Left colon (tissue), 2 donors: ENCODE measurements around the gene DRD3. TPM values are rescaled to one million over a fixed set of nuclear protein-coding genes. Genes with fewer than 3 reads are reported as not detected.
A peak's percentile ranks its signal among the peaks of the same experiment; 100 is the strongest.

Experiments
- ATAC-seq: fragments of 200-7000 bp; cut with Tn5 transposase; one replicate; pipeline ENCODE4 v1.9.1; 2020; ENCODE audit warnings: mild to moderate bottlenecking, moderate library complexity
- DNase-seq, 2 donors: peaks; one replicate each; pipeline ENCODE4 v3.0.0-alpha.2; 2020
- intact Hi-C, 2 donors: fragments of 100-400 bp; cut with DNase I in 1 of 2; cut with micrococcal nuclease in 1 of 2; formaldehyde crosslinking; loops; one replicate each; pipeline versions ENCODE4 v1.11.2 to v1.14.0; 2022; cut with DNase I, micrococcal nuclease
- long read RNA-seq: library from polyadenylated mRNA; unstranded; transcript quantifications from one replicate; pipeline ENCODE4 v2.0.0, GENCODE V29; 2021
- total RNA-seq, 2 donors: library from RNA; stranded (reverse); fragmentation: NEBNext Ultra II Directional; extraction: Animal tissue kit (Norgen Biotek cat#: 25700); gene quantifications; one replicate each; pipeline ENCODE4 v1.2.1, GENCODE V29; 2021
- donor health status: DM: no; HTN: no; CAD: no.
- donor health status: DM: yes; HTN: yes; CAD: no.

Gene DRD3
- not detected for total RNA-seq
- long read RNA-seq: 0 reads

GRCh38 chr3:114178770-114179368 lies at the start of gene DRD3:
DRD3 (minus strand) TSS chr3:114179052; CDS start chr3:114171992, 7,060 bp downstream.
- intact Hi-C loops: no loop called here
- DNase-seq (no peak), ATAC-seq (no peak)

- DNase-seq (no peak), ATAC-seq (no peak)
- intact Hi-C loops: no loop called here
These were observed 48.2 kb upstream of the DRD3 start for GRCh38 chr3:114227076-114227475.

GRCh38 chr3:114226313-114226712 lies 47.5 kb upstream of the DRD3 start:
- intact Hi-C loops: no loop called here
- no peak for ATAC-seq
- no peak for DNase-seq

- DNase-seq: no peak
- intact Hi-C loops: no loop called here
- ATAC-seq: no peak
These were observed 44.3 kb upstream of the DRD3 start for GRCh38 chr3:114223143-114223542.

GRCh38 chr3:114221881-114222264 lies 43.0 kb upstream of the DRD3 start:
- intact Hi-C loops: no loop called here
- no peak for DNase-seq
- no peak for ATAC-seq

- intact Hi-C loops: no loop called here
- DNase-seq (no peak), ATAC-seq (no peak)
These were observed 42.5 kb upstream of the DRD3 start for GRCh38 chr3:114221165-114221880.

GRCh38 chr3:114219741-114220140 lies 40.9 kb upstream of the DRD3 start:
- intact Hi-C loops: no loop called here
- no peak for DNase-seq
- no peak for ATAC-seq

GRCh38 chr3:114218578-114219185 lies 39.8 kb upstream of the DRD3 start:
- ATAC-seq: no peak
- DNase-seq: no peak
- intact Hi-C loops: no loop called here

- intact Hi-C loops: no loop called here
- ATAC-seq: no peak
- DNase-seq: no peak
These were observed 39.2 kb upstream of the DRD3 start for GRCh38 chr3:114218006-114218405.

- intact Hi-C loops: no loop called here
- DNase-seq (no peak), ATAC-seq (no peak)
These were observed 38.4 kb upstream of the DRD3 start for GRCh38 chr3:114217266-114217665.

GRCh38 chr3:114216186-114216970 lies 37.5 kb upstream of the DRD3 start:
- DNase-seq (no peak), ATAC-seq (no peak)
- intact Hi-C loops: no loop called here

GRCh38 chr3:114214542-114215341 lies 35.9 kb upstream of the DRD3 start:
- DNase-seq (no peak), ATAC-seq (peak; percentile 48)
- intact Hi-C loops: no loop called here

GRCh38 chr3:114213627-114214541 lies 35.0 kb upstream of the DRD3 start:
- DNase-seq (peak in 1 of 2 donors; percentile 28), ATAC-seq (peak; percentile 35)
- intact Hi-C loops: no loop called here

- no peak for DNase-seq
- no peak for ATAC-seq
- intact Hi-C loops: no loop called here
These were observed 34.4 kb upstream of the DRD3 start for GRCh38 chr3:114213292-114213626.

GRCh38 chr3:114212646-114213045 lies 33.8 kb upstream of the DRD3 start:
- ATAC-seq (no peak), DNase-seq (no peak)
- intact Hi-C loops: no loop called here

GRCh38 chr3:114207768-114208167 lies 28.9 kb upstream of the DRD3 start:
- intact Hi-C loops: no loop called here
- ATAC-seq: no peak
- no peak for DNase-seq

GRCh38 chr3:114206342-114206741 lies 27.5 kb upstream of the DRD3 start:
- intact Hi-C loops: no loop called here
- ATAC-seq (no peak), DNase-seq (no peak)

GRCh38 chr3:114205541-114205940 lies 26.7 kb upstream of the DRD3 start:
- intact Hi-C loops: no loop called here
- ATAC-seq (no peak), DNase-seq (no peak)
